HG03280 (cell line): ENCODE results near the gene PARG.
"Not testable (repeated sequence)": the region's sequence is repeated elsewhere in the genome, so short reads cannot be mapped to it uniquely, and the experiment has no call there.

Experiments
- ATAC-seq: cut with Tn5 transposase; IDR thresholded peaks from one replicate; pipeline ENCODE4 v1.9.1; 2021; ENCODE audit warnings: mild to moderate bottlenecking, moderate library complexity; ENCODE audit not compliant: unreplicated experiment

Gene PARG

GRCh38 chr10:49833168-49833567 is 108.7 kb downstream of the PARG start:
- no peak for ATAC-seq

GRCh38 chr10:49831352-49832035 is 110.3 kb downstream of the PARG start:
- no peak for ATAC-seq

- ATAC-seq: no peak
Measured at GRCh38 chr10:49830846-49831245, 111.0 kb downstream of the PARG start.

- ATAC-seq: no peak
Measured at GRCh38 chr10:49830016-49830415, 111.8 kb downstream of the PARG start.

GRCh38 chr10:49827297-49827696 is 114.5 kb downstream of the PARG start:
- ATAC-seq: no peak

- no peak for ATAC-seq
Measured at GRCh38 chr10:49819234-49819958, 122.4 kb downstream of the PARG start.

- no peak for ATAC-seq
Measured at GRCh38 chr10:49817845-49818244, 124.0 kb downstream of the PARG start.

GRCh38 chr10:49803988-49804387 is 137.8 kb downstream of the PARG start:
- no peak for ATAC-seq

- no peak for ATAC-seq
Measured at GRCh38 chr10:49798275-49798674, 143.6 kb downstream of the PARG start.

- no peak for ATAC-seq
Measured at GRCh38 chr10:49791100-49791499, 150.7 kb downstream of the PARG start.

- ATAC-seq: no peak
Measured at GRCh38 chr10:49784681-49785080, 157.1 kb downstream of the PARG start.

- no peak for ATAC-seq
Measured at GRCh38 chr10:49783645-49784044, 158.2 kb downstream of the PARG start.

- ATAC-seq: no peak
Measured at GRCh38 chr10:49781247-49781646, 160.6 kb downstream of the PARG start.

GRCh38 chr10:49778197-49778596 is 163.6 kb downstream of the PARG start:
- no peak for ATAC-seq

GRCh38 chr10:49776851-49777250 is 165.0 kb downstream of the PARG start:
- ATAC-seq: no peak

- ATAC-seq: no peak
Measured at GRCh38 chr10:49775014-49775413, 166.8 kb downstream of the PARG start.

GRCh38 chr10:49772944-49773343 is 168.9 kb downstream of the PARG start:
- ATAC-seq: not testable (repeated sequence)

- not testable (repeated sequence) for ATAC-seq
Measured at GRCh38 chr10:49771046-49771445, 170.8 kb downstream of the PARG start.

GRCh38 chr10:49769692-49770091 is 172.1 kb downstream of the PARG start:
- ATAC-seq: no peak

GRCh38 chr10:49768731-49769130 is 173.1 kb downstream of the PARG start:
- ATAC-seq: no peak

- ATAC-seq: no peak
Measured at GRCh38 chr10:49768329-49768728, 173.5 kb downstream of the PARG start.
